HG02870 (cell line): ENCODE measurements around the gene NFU1.

Experiments used
- ATAC-seq: cut with Tn5 transposase; IDR thresholded peaks from one replicate; pipeline ENCODE4 v1.9.1; 2021; ENCODE audit warnings: mild to moderate bottlenecking, moderate library complexity; ENCODE audit not compliant: unreplicated experiment

NFU1 gene

GRCh38 chr2:69353360-69353759, 83.9 kb downstream of the NFU1 start:
- ATAC-seq: no peak

DNA sequence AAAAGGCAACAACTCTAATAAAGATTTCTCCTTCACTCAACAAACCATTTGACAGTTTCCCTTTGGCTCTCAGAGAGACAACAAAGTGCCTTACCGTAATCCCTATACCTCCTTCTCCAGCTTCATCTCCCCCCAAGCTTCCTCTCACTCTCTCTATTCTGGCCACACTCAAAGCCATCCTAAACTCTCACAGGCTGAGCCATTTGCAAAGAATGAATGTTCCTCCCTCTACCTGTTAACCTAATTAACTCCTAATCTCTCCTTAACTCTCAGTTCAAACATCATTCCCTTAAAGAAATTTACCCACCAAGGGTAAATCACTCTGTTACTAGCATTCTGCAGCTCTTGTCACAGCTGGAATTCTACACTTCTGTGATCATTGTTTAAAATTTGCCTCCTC, 88.5 kb downstream of the NFU1 start:
- ATAC-seq: no peak
